ENCODE data around the gene ARL4A.
"Not testable (repeated sequence)": the region's sequence is repeated elsewhere in the genome, so short reads cannot be mapped to it uniquely, and the experiment has no call there.

Gene ARL4A

GRCh38 chr7:12649348-12649747 lies 38.1 kb upstream of the ARL4A start:
- H3K27me3 Mint-ChIP-seq (ENCODE audit: low read depth) = no peaks in the 10 kb centered on the region
- H3K4me3 Mint-ChIP-seq = no peak overlapping the region
- DNase-seq (ENCODE audit: low spot score) = no peak
- no peak overlapping the region for H3K27ac Mint-ChIP-seq
- H3K4me1 Mint-ChIP-seq (ENCODE audit: low read depth) = no peaks in the 10 kb centered on the region
- H3K9me3 Mint-ChIP-seq = no peaks in the 10 kb centered on the region
- H3K36me3 Mint-ChIP-seq (ENCODE audit: low read depth) = no peaks in the 10 kb centered on the region

- no peak for DNase-seq (ENCODE audit: low spot score)
- Mint-ChIP-seq H3K4me3 (no peak overlapping the region), H3K27me3 (ENCODE audit: low read depth) (no peaks in the 10 kb centered on the region), H3K4me1 (ENCODE audit: low read depth) (no peaks in the 10 kb centered on the region), H3K36me3 (ENCODE audit: low read depth) (no peaks in the 10 kb centered on the region), H3K27ac (no peak overlapping the region), H3K9me3 (no peaks in the 10 kb centered on the region)
These were observed 37.4 kb upstream of the ARL4A start for GRCh38 chr7:12650080-12650479.

DNA sequence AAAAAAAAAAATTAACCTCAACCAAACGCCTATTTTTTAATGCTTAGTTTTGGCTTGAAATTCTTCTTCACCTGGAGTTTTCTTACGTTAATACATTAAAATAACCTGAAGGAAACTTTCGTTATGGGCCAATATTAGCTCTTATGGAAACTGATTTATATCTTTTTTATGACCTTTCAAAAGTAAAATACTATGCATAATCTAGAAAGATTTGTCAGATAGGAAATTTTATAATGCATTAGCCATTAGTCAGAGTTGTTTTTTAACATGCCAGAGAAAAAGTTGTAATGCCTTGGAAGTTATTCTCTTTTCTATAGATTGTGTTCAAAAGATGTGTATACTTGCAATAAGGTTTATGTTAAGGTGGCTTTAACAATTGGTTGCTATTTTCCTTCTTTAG lies 34.3 kb upstream of the ARL4A start:
- H3K4me1 Mint-ChIP-seq (ENCODE audit: low read depth) = no peaks in the 10 kb centered on the region
- no peaks in the 10 kb centered on the region for H3K36me3 Mint-ChIP-seq (ENCODE audit: low read depth)
- H3K4me3 Mint-ChIP-seq = no peak overlapping the region
- H3K27me3 Mint-ChIP-seq (ENCODE audit: low read depth) = no peaks in the 10 kb centered on the region
- H3K27ac Mint-ChIP-seq = no peak overlapping the region
- DNase-seq (ENCODE audit: low spot score) = no peak
- H3K9me3 Mint-ChIP-seq = no peaks in the 10 kb centered on the region

DNA sequence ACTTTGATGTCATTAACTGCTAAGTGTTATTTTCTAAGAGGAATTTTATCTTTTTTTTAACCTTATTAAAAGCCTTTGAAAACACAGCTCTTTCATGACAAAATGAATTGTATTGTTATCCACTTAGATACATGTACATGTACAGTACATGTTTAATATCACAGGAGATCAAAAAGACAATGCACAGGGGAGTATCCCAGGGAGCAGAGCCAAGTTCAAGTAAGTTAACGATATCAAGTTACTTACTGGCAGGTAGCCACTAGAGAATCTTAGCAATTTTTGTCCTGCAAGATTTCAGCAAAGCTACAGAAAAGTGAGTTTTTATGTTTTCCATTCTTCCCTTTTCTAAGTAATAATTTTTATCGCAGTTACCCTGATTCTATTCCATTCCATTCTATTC lies 33.9 kb upstream of the ARL4A start:
- no peak for DNase-seq (ENCODE audit: low spot score)
- H3K4me1 Mint-ChIP-seq (ENCODE audit: low read depth) = no peaks in the 10 kb centered on the region
- no peaks in the 10 kb centered on the region for H3K36me3 Mint-ChIP-seq (ENCODE audit: low read depth)
- H3K27me3 Mint-ChIP-seq (ENCODE audit: low read depth) = no peaks in the 10 kb centered on the region
- H3K9me3 Mint-ChIP-seq = no peaks in the 10 kb centered on the region
- no peak overlapping the region for H3K4me3 Mint-ChIP-seq
- H3K27ac Mint-ChIP-seq = no peak overlapping the region

DNA sequence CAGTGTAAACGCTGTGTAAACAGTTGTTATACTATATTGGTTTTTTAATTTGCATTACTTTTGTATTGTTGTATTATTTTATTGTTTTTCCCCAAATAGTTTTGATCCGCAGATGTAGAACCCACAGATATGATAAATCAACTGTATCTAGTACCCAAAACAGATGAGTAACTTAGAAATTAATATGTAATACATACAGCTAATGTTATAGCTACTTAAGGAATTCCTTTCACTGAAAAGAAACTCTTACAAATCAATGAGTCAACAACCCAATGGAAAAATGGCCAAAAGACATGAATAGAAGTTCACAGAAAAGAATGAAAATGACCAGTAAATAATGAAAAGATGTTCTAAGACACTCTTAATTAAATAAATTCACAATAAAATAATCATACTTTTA lies 32.3 kb upstream of the ARL4A start:
- Mint-ChIP-seq H3K27me3 (ENCODE audit: low read depth) (no peaks in the 10 kb centered on the region), H3K4me3 (no peak overlapping the region), H3K9me3 (no peaks in the 10 kb centered on the region), H3K36me3 (ENCODE audit: low read depth) (no peaks in the 10 kb centered on the region), H3K4me1 (ENCODE audit: low read depth) (no peaks in the 10 kb centered on the region), H3K27ac (no peak overlapping the region)
- no peak for DNase-seq (ENCODE audit: low spot score)

DNA sequence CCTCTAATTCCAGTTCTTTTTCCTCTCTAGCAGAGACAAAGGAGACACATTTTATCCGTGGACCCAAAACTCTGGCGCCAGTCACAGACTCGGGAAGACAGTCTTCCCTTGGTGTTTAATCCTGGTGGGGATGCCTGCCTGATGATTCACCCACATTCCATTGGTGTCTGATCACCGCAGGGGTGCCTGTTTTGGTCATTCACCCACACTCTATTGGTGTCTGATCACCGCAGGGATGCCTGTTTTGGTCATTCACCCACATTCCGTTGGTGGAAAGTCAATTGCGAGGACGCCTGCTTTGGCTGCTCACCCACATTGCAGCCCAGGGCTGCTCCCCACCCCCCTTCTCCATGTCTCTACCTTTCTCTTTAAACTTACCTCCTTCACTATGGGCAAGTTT lies 27.0 kb upstream of the ARL4A start:
- H3K27ac Mint-ChIP-seq; H3K4me1 Mint-ChIP-seq (ENCODE audit: low read depth); H3K27me3 Mint-ChIP-seq (ENCODE audit: low read depth); H3K9me3 Mint-ChIP-seq; DNase-seq (ENCODE audit: low spot score); H3K36me3 Mint-ChIP-seq (ENCODE audit: low read depth); H3K4me3 Mint-ChIP-seq: not testable (repeated sequence)

DNA sequence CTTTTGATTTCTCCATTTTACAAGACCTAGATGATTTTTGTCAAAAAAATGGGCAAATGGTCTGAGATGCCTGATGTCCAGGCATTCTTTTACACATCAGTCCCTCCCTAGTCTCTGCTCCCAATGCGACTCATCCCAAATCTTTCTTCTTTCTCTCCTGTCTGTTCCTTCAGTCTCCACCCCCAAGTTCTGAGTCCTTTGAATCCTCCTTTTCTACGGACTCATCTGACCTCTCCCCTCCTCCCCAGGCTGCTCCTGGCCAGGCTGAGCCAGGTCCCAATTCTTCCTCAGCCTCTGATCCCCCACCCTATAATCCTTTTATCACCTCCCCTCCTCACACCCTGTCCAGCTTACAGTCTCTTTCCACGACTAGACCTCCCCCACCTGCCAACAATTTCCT lies 26.4 kb upstream of the ARL4A start:
- H3K36me3 Mint-ChIP-seq (ENCODE audit: low read depth); H3K9me3 Mint-ChIP-seq; H3K27me3 Mint-ChIP-seq (ENCODE audit: low read depth); H3K4me1 Mint-ChIP-seq (ENCODE audit: low read depth); DNase-seq (ENCODE audit: low spot score); H3K27ac Mint-ChIP-seq; H3K4me3 Mint-ChIP-seq: not testable (repeated sequence)

- H3K36me3 Mint-ChIP-seq (ENCODE audit: low read depth) = no peaks in the 10 kb centered on the region
- H3K27me3 Mint-ChIP-seq (ENCODE audit: low read depth) = no peaks in the 10 kb centered on the region
- DNase-seq (ENCODE audit: low spot score) = no peak
- H3K4me3 Mint-ChIP-seq = no peak overlapping the region
- H3K27ac Mint-ChIP-seq = no peak overlapping the region
- no peaks in the 10 kb centered on the region for H3K4me1 Mint-ChIP-seq (ENCODE audit: low read depth)
- H3K9me3 Mint-ChIP-seq = no peaks in the 10 kb centered on the region
These were observed 25.9 kb upstream of the ARL4A start for GRCh38 chr7:12661581-12661980.

GRCh38 chr7:12670000-12670729 lies 17.3 kb upstream of the ARL4A start:
- peaks cover 3% of the 10 kb centered on the region for H3K4me1 Mint-ChIP-seq (ENCODE audit: low read depth)
- no peak overlapping the region for H3K4me3 Mint-ChIP-seq
- H3K9me3 Mint-ChIP-seq = no peaks in the 10 kb centered on the region
- no peaks in the 10 kb centered on the region for H3K36me3 Mint-ChIP-seq (ENCODE audit: low read depth)
- H3K27me3 Mint-ChIP-seq (ENCODE audit: low read depth) = no peaks in the 10 kb centered on the region
- DNase-seq (ENCODE audit: low spot score) = no peak
- no peak overlapping the region for H3K27ac Mint-ChIP-seq

- Mint-ChIP-seq H3K9me3 (no peaks in the 10 kb centered on the region), H3K36me3 (ENCODE audit: low read depth) (no peaks in the 10 kb centered on the region), H3K27ac (no peak overlapping the region), H3K4me3 (no peak overlapping the region), H3K27me3 (ENCODE audit: low read depth) (no peaks in the 10 kb centered on the region), H3K4me1 (ENCODE audit: low read depth) (peaks cover 6% of the 10 kb centered on the region)
- no peak for DNase-seq (ENCODE audit: low spot score)
These were observed 16.5 kb upstream of the ARL4A start for GRCh38 chr7:12670743-12671520.

- H3K36me3 Mint-ChIP-seq (ENCODE audit: low read depth); H3K4me3 Mint-ChIP-seq; H3K27me3 Mint-ChIP-seq (ENCODE audit: low read depth); DNase-seq (ENCODE audit: low spot score); H3K9me3 Mint-ChIP-seq; H3K27ac Mint-ChIP-seq; H3K4me1 Mint-ChIP-seq (ENCODE audit: low read depth): not testable (repeated sequence)
These were observed 14.0 kb upstream of the ARL4A start for GRCh38 chr7:12673436-12673835.

GRCh38 chr7:12674053-12674452 lies 13.4 kb upstream of the ARL4A start:
- peaks cover 6% of the 10 kb centered on the region for H3K4me1 Mint-ChIP-seq (ENCODE audit: low read depth)

DNA sequence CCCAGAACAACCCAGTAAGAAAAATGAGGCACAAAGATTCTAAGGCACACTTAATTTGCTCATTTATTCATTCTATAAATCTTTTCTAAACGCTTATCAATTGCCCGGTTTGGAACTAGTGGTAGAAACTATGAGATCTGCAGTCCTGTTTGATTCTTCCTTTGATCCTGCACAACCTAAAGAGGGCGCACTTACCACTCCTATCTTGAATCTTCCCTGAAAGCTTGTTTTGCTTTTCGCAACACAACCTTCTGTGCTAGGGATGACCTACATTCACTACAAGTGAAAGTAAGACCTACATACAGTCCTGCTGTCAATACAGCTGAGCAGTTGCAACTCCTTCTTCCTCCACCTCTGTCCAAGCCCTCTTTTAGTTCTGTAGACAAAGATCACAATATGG lies 12.6 kb upstream of the ARL4A start:
- peaks cover 2% of the 10 kb centered on the region for H3K27me3 Mint-ChIP-seq (ENCODE audit: low read depth)

More at GRCh38 chr7:12674053-12674452, 13.4 kb upstream of the ARL4A start:
- Mint-ChIP-seq H3K27me3 (ENCODE audit: low read depth) (peaks cover 2% of the 10 kb centered on the region), H3K4me3 (no peak overlapping the region), H3K36me3 (ENCODE audit: low read depth) (no peaks in the 10 kb centered on the region), H3K27ac (no peak overlapping the region), H3K9me3 (no peaks in the 10 kb centered on the region)
- no peak for DNase-seq (ENCODE audit: low spot score)

GRCh38 chr7:12683678-12684585 lies 3.5 kb upstream of the ARL4A start:
- Mint-ChIP-seq H3K27me3 (ENCODE audit: low read depth) (peaks cover 5% of the 10 kb centered on the region), H3K4me3 (no peak overlapping the region), H3K36me3 (ENCODE audit: low read depth) (peaks cover 6% of the 10 kb centered on the region), H3K4me1 (ENCODE audit: low read depth) (peaks cover 18% of the 10 kb centered on the region), H3K9me3 (no peaks in the 10 kb centered on the region), H3K27ac (no peak overlapping the region)
- DNase-seq (ENCODE audit: low spot score) = no peak

More for the DNA sequence above, 12.6 kb upstream of the ARL4A start:
- Mint-ChIP-seq H3K9me3 (no peaks in the 10 kb centered on the region), H3K4me3 (no peak overlapping the region), H3K27ac (no peak overlapping the region), H3K4me1 (ENCODE audit: low read depth) (peaks cover 6% of the 10 kb centered on the region), H3K36me3 (ENCODE audit: low read depth) (no peaks in the 10 kb centered on the region)
- DNase-seq (ENCODE audit: low spot score) = peak; percentile 23

Data from T-helper 2 cell treated with Interferon-gamma antibody and Interleukin-4, amounts not matched to agents 5 μg/mL and 100 μg/mL, for 36 hours (primary cell).